ENCODE data around the gene ELAC2. TPM values are rescaled to one million over a fixed set of nuclear protein-coding genes. Genes with fewer than 3 reads are reported as not detected.

Gene ELAC2
- total RNA-seq, 2 experiments from 2014 or later = 51.6 to 53.3 TPM

DNA sequence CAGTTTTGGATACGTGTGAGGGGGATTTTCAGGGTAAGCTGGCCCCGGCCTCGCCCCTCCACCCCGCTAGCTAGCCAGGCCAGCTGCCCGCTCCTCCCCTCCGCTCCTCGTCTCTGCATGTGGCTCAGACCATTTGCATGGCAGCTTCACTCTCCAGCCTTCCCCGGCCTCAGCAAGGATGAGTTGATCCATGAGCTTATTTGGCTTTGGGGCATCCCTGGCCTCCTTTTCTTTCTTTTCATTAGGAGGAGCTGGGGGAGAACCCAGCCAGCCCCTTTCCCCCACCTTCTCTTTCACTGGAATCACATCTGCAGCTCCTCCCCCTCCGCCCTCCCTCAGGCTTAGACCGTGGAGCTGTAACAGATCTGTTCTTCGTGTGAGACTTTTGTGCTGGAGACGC, 30.7 kb downstream of the ELAC2 start:
- no peaks in the 10 kb centered on the region for H3K27me3 ChIP-seq (ENCODE audit: control insufficient read depth in 1 of 2, insufficient read depth in 2 of 2, low read length in 2 of 2)

DNA sequence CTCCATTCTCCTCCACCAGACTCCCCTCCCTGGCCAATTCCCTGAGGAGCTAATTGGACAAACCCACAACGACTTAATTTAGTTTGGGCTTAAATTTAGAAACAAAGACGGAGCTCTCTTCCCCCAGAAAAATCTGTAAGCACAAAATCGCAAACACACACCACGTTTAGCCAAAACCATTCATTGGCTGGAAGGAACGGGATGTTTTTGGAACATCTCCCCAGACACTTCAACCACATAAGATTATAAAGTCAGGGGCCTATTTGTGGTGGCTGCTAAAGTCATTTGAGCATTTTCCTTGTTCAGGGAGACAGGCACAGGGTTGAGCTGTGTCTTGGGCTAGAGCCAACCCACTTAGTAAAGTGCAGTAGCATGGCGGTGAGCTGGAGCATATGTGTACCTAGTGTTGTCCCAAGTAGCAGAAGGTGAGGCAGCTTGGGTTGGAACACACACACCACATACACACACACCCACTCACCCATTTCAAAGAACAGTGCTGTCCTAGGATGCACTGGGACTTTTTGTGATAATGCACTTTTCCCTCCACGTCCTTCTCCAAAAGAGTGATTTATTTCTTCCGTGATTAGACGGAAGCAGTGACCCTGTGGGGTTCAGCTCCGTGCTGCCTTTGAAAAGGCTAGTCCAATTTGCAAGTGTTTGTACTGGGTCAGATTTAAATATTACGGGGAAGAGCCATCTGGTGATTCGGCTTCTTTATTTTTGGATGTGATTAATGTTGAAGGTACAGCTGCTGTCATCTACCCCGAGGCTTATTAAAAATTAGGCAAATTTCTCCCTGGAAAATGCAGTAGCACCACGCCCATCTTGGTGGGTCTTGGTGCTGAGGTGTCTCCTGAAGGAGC, 32.2 kb downstream of the ELAC2 start:
- CTCF ChIA-PET = no interaction called here
- H3K4me1 ChIP-seq (ENCODE audit: insufficient read depth, low read length) = peaks cover 5% of the 10 kb centered on the region
- TF ChIP-seq, protein P1, sequence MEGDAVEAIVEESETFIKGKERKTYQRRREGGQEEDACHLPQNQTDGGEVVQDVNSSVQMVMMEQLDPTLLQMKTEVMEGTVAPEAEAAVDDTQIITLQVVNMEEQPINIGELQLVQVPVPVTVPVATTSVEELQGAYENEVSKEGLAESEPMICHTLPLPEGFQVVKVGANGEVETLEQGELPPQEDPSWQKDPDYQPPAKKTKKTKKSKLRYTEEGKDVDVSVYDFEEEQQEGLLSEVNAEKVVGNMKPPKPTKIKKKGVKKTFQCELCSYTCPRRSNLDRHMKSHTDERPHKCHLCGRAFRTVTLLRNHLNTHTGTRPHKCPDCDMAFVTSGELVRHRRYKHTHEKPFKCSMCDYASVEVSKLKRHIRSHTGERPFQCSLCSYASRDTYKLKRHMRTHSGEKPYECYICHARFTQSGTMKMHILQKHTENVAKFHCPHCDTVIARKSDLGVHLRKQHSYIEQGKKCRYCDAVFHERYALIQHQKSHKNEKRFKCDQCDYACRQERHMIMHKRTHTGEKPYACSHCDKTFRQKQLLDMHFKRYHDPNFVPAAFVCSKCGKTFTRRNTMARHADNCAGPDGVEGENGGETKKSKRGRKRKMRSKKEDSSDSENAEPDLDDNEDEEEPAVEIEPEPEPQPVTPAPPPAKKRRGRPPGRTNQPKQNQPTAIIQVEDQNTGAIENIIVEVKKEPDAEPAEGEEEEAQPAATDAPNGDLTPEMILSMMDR (IDR thresholded peaks at IDR 0.05) = no peak
- H3K9me3 ChIP-seq (ENCODE audit: control insufficient read depth in 1 of 2, insufficient read depth in 1 of 2, low read length in 2 of 2) = peaks cover 0 to 17% of the 10 kb centered on the region in 2 experiments
- DNase-seq = no peak
- no peak overlapping the region for H3K27ac ChIP-seq (ENCODE audit: low read depth in 1 of 2, low read length in 2 of 2)
- H3K36me3 Mint-ChIP-seq (ENCODE audit: low read depth) = peaks cover 14% of the 10 kb centered on the region
- no peaks in the 10 kb centered on the region for H3K4me1 Mint-ChIP-seq (ENCODE audit: low read depth)
- H3K27me3 ChIP-seq (ENCODE audit: control insufficient read depth in 1 of 2, insufficient read depth in 2 of 2, low read length in 2 of 2) = peaks cover 0 to 2% of the 10 kb centered on the region in 2 experiments
- H3K9me3 Mint-ChIP-seq = no peaks in the 10 kb centered on the region
- no peak overlapping the region for H3K27ac Mint-ChIP-seq
- POLR2A ChIA-PET = no interaction called here
- H3K27me3 Mint-ChIP-seq = peaks cover 5% of the 10 kb centered on the region
- no peak overlapping the region for H3K4me3 Mint-ChIP-seq
- H3K4me3 ChIP-seq (ENCODE audit: low read length) = no peak overlapping the region
- no peak for ATAC-seq (ENCODE audit: poor library complexity)
- peaks cover 3% of the 10 kb centered on the region for H3K36me3 ChIP-seq (ENCODE audit: insufficient read depth, low read length)
- intact Hi-C loops (cut with DNase I, micrococcal nuclease) = no loop called here

More for the DNA sequence above, 30.7 kb downstream of the ELAC2 start:
- TF ChIP-seq, protein P1 (IDR thresholded peaks at IDR 0.05) = no peak
- no peaks in the 10 kb centered on the region for H3K9me3 Mint-ChIP-seq
- POLR2A ChIA-PET = no interaction called here
- no peaks in the 10 kb centered on the region for H3K4me1 Mint-ChIP-seq (ENCODE audit: low read depth)
- Histone ChIP-seq H3K9me3 (ENCODE audit: control insufficient read depth in 1 of 2, insufficient read depth in 1 of 2, low read length in 2 of 2) (peaks cover 0 to 12% of the 10 kb centered on the region in 2 experiments), H3K4me3 (ENCODE audit: low read length) (no peak overlapping the region), H3K36me3 (ENCODE audit: insufficient read depth, low read length) (peaks cover 13% of the 10 kb centered on the region), H3K4me1 (ENCODE audit: insufficient read depth, low read length) (peaks cover 2% of the 10 kb centered on the region), H3K27ac (ENCODE audit: low read depth in 1 of 2, low read length in 2 of 2) (no peak overlapping the region)
- intact Hi-C loops (cut with DNase I, micrococcal nuclease) = no loop called here
- no peak overlapping the region for H3K27ac Mint-ChIP-seq
- H3K4me3 Mint-ChIP-seq = no peak overlapping the region
- CTCF ChIA-PET = no interaction called here
- H3K36me3 Mint-ChIP-seq (ENCODE audit: low read depth) = peaks cover 28% of the 10 kb centered on the region
- H3K27me3 Mint-ChIP-seq = no peaks in the 10 kb centered on the region
- DNase-seq (no peak), ATAC-seq (ENCODE audit: poor library complexity) (no peak)

DNA sequence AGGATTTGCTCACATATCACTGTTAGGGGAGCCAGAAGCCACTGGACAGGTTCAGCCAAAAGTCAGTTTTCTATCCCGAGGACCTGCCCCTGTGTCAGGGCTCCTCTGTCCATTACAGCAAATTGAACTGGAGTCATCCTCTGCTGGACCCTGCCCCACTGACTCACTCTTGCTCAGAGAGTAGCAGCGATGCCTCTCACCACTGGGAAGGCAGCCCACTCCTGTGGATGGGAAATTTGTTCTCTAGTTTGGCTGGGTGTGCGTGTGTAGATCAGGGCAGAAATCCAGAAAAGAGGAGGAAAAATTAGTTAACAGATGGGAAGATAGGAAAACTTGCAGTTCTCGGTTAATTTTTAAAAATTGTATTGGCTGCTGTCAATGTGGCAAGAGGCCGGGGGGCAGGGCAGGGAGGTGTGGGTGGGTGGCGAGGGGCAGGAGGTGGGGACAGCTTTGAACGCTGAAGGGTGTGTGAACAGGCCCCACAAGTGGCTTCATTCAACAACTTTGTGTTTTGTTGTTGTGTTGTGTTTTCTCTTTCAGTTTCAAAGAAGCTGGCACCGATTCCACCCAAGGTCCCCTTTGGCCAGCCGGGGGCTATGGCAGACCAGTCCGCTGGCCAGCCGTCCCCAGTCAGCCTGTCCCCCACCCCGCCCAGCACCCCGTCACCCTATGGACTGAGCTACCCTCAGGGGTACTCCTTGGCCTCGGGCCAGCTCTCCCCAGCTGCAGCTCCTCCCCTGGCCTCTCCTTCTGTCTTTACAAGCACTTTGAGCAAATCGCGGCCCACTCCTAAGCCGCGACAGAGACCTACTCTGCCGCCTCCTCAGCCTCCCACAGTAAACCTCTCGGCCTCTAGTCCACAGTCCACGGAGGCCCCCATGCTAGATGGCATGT, 33.6 kb downstream of the ELAC2 start:
- no peak for DNase-seq
- CTCF ChIA-PET = no interaction called here
- intact Hi-C loops (cut with DNase I, micrococcal nuclease) = no loop called here
- Mint-ChIP-seq H3K27ac (no peak overlapping the region), H3K9me3 (no peaks in the 10 kb centered on the region), H3K36me3 (ENCODE audit: low read depth) (no peaks in the 10 kb centered on the region), H3K4me1 (ENCODE audit: low read depth) (no peaks in the 10 kb centered on the region), H3K4me3 (no peak overlapping the region), H3K27me3 (peaks cover 5% of the 10 kb centered on the region)
- H3K4me3 ChIP-seq (ENCODE audit: low read length) = no peak overlapping the region
- peaks cover 0 to 10% of the 10 kb centered on the region in 2 experiments for H3K9me3 ChIP-seq (ENCODE audit: control insufficient read depth in 1 of 2, insufficient read depth in 1 of 2, low read length in 2 of 2)
- POLR2A ChIA-PET = no interaction called here
- TF ChIP-seq, protein P1 (IDR thresholded peaks at IDR 0.05) = no peak
- no peak overlapping the region for H3K27ac ChIP-seq (ENCODE audit: low read depth in 1 of 2, low read length in 2 of 2)
- H3K4me1 ChIP-seq (ENCODE audit: insufficient read depth, low read length) = peaks cover 5% of the 10 kb centered on the region
- H3K27me3 ChIP-seq (ENCODE audit: control insufficient read depth in 1 of 2, insufficient read depth in 2 of 2, low read length in 2 of 2) = peaks cover 0 to 4% of the 10 kb centered on the region in 2 experiments
- H3K36me3 ChIP-seq (ENCODE audit: insufficient read depth, low read length) = no peaks in the 10 kb centered on the region
- no peak for ATAC-seq (ENCODE audit: poor library complexity)
